K562 (cell line): ENCODE measurements around the gene RNU6-9. TPM values are rescaled to one million over a fixed set of nuclear protein-coding genes. Genes with fewer than 3 reads are reported as not detected.

Experiments
- DPF2 ChIP-seq: fragments of 450-650 bp; IDR thresholded peaks from 2 replicates; pipeline ENCODE4 v1.6.1; 2016
- GABPB1 ChIP-seq: sonication (generic); formaldehyde crosslinking; IDR thresholded peaks from 2 replicates; pipeline ENCODE4 v1.8.0; 2022; ENCODE audit warnings: mild to moderate bottlenecking, missing genetic modification reagents
- HDAC1 ChIP-seq, 2 experiments: fragments of 450-650 bp; IDR thresholded peaks; 2 replicates each; pipeline ENCODE4 v1.6.1; 2016 to 2017; ENCODE audit warnings: inconsistent platforms in 1 of 2, mild to moderate bottlenecking in 1 of 2, moderate library complexity in 1 of 2
- JUNB ChIP-seq: fragments of 450-650 bp; formaldehyde crosslinking; conservative IDR thresholded peaks from 2 replicates; pipeline ENCODE4 v1.4.0; 2020; ENCODE audit warnings: mild to moderate bottlenecking
- LARP7 ChIP-seq: fragments of 450-650 bp; IDR thresholded peaks from 2 replicates; pipeline ENCODE4 v1.6.1; 2016
- MCM2 ChIP-seq: fragments of 450-650 bp; IDR thresholded peaks from 2 replicates; pipeline ENCODE4 v1.6.1; 2017; ENCODE audit warnings: low read depth, mild to moderate bottlenecking
- NELFE ChIP-seq: IDR thresholded peaks from 2 replicates; pipeline ENCODE4 v1.6.1; 2011; ENCODE audit warnings: mild to moderate bottlenecking; ENCODE audit not compliant: insufficient read depth, insufficient read length
- SMAD3 ChIP-seq: fragments of 450-650 bp; formaldehyde crosslinking; conservative IDR thresholded peaks from 2 replicates; pipeline ENCODE4 v1.4.0; 2020; ENCODE audit warnings: mild to moderate bottlenecking
- ZNF174 ChIP-seq: fragments of 250-450 bp; sonication (Bioruptor Pico); IDR thresholded peaks from 2 replicates; pipeline ENCODE4 v1.4.0; 2020; ENCODE audit warnings: mild to moderate bottlenecking
- ZNF224 ChIP-seq: sonication (generic); formaldehyde crosslinking; IDR thresholded peaks from 2 replicates; pipeline ENCODE4 v1.8.0; 2022; ENCODE audit warnings: mild to moderate bottlenecking, missing genetic modification reagents
- ZNF232 ChIP-seq: sonication (generic); formaldehyde crosslinking; IDR thresholded peaks from 2 replicates; pipeline ENCODE4 v1.8.0; 2022; ENCODE audit warnings: mild to moderate bottlenecking, missing genetic modification reagents
- ZNF551 ChIP-seq: fragments of 250-450 bp; sonication (Bioruptor Pico); IDR thresholded peaks from 2 replicates; pipeline ENCODE4 v1.5.0; 2021; ENCODE audit warnings: mild to moderate bottlenecking, moderate library complexity
- ZNF780A ChIP-seq: fragments of 250-450 bp; sonication (Bioruptor Pico); IDR thresholded peaks from 2 replicates; pipeline ENCODE4 v1.5.0; 2021; ENCODE audit warnings: mild to moderate bottlenecking
- polyA plus RNA-seq, 8 experiments: library from polyadenylated mRNA; depleted of rRNA in 4 of 8; stranded (reverse) in 5 of 8; unstranded in 3 of 8; fragments of >200 nt; fragmentation: Nextera tagmentation in 2 of 8; fragmentation: Illumina TruSeq in 1 of 8; extraction: Ambion mirVana in 2 of 8; extraction: Trizol in 1 of 8; gene quantifications; 2 replicates each; pipeline versions ENCODE4 v1.2.1 to v1.2.3, GENCODE V29; 2011 to 2014; ENCODE audit warnings: inconsistent platforms in 1 of 8, missing spikeins in 1 of 8
- total RNA-seq, 7 experiments: library from RNA; depleted of rRNA in 6 of 7; stranded (reverse); fragments of >200 nt in 6 of 7; fragmentation: Illumina TruSeq in 2 of 7; extraction: Trizol in 2 of 7; gene quantifications; 2 replicates each; pipeline versions ENCODE4 v1.2.1 to v1.2.3, GENCODE V29; 2011 to 2021; ENCODE audit warnings: low replicate concordance in 1 of 7
- TF ChIP-seq, protein P1 (sequence below): fragments of 450-650 bp; IDR thresholded peaks from 2 replicates; pipeline ENCODE4 v1.6.1; 2014; ENCODE audit warnings: low read depth, mild to moderate bottlenecking, moderate library complexity, borderline replicate concordance
- TF ChIP-seq, protein P2 (sequence below): sonication (generic); formaldehyde crosslinking; IDR thresholded peaks from 2 replicates; pipeline ENCODE4 v1.8.0; 2022; ENCODE audit warnings: mild to moderate bottlenecking, missing genetic modification reagents
- TF ChIP-seq, protein P3 (sequence below): IDR thresholded peaks from 2 replicates; pipeline ENCODE4 v1.6.1; 2012; ENCODE audit warnings: low read depth, low read length, improper control_type of control experiment, borderline replicate concordance

The RNU6-9 gene
- total and polyA plus RNA-seq, 9 of the 15 experiments (the other 6 are each of a cell fraction or from before 2014, with no cell fraction given) = not detected

DNA sequence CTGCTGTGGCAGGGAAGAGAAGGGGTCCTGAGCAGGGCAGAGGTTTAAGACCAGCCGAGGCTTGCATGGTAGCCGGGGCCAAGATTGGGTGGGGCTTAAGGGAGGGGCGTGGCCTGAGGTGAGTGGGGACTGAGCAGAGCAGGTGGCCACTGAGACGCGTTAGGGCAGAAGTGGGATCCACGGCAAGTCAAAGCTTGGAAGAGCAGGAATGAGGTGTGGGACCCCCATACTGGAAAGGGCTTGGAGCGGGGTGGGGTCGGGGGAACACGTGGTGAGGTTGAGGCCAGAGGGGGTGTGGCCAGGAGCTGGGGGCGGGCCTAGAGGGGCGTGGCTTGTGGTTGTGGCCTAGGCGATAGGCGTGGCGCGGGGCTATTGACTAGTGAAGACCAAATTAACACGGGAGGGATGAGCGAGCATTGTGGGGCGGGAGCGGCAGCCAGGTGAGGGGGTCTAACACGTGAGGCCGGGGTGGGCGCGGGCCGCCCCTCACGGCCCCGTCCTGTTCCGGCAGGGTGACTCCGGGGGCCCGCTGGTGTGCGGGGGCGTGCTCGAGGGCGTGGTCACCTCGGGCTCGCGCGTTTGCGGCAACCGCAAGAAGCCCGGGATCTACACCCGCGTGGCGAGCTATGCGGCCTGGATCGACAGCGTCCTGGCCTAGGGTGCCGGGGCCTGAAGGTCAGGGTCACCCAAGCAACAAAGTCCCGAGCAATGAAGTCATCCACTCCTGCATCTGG, 30.5 kb upstream of the RNU6-9 start (continued):
- TF ChIP-seq ZNF174 (CRISPR knock-in tag) = no peak
- TF ChIP-seq ZNF551 (CRISPR knock-in tag) = no peak
- TF ChIP-seq, protein P1, sequence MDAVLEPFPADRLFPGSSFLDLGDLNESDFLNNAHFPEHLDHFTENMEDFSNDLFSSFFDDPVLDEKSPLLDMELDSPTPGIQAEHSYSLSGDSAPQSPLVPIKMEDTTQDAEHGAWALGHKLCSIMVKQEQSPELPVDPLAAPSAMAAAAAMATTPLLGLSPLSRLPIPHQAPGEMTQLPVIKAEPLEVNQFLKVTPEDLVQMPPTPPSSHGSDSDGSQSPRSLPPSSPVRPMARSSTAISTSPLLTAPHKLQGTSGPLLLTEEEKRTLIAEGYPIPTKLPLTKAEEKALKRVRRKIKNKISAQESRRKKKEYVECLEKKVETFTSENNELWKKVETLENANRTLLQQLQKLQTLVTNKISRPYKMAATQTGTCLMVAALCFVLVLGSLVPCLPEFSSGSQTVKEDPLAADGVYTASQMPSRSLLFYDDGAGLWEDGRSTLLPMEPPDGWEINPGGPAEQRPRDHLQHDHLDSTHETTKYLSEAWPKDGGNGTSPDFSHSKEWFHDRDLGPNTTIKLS = no peak
- no peak for TF ChIP-seq ZNF224
- TF ChIP-seq ZNF232 (CRISPR knock-in tag) = 0 out of 2 replicates have a peak, but pooled peaks have one; percentile 72
- 0 out of 2 replicates have a peak, but pooled peaks have one; percentile 38 for TF ChIP-seq LARP7
- peak; percentile 47 for TF ChIP-seq GABPB1
- TF ChIP-seq DPF2 = peak; percentile 16; the same call in 1 of the 2 replicates
- no peak for TF ChIP-seq MCM2
- TF ChIP-seq HDAC1 (IDR thresholded peaks at IDR 0.05) = peak in 1 of 2 experiments; percentile 93; a peak in 2 of 4 replicates
- TF ChIP-seq SMAD3 = no peak
- no peak for TF ChIP-seq ZNF780A (CRISPR knock-in tag)
- TF ChIP-seq NELFE = no peak
- TF ChIP-seq, protein P2, sequence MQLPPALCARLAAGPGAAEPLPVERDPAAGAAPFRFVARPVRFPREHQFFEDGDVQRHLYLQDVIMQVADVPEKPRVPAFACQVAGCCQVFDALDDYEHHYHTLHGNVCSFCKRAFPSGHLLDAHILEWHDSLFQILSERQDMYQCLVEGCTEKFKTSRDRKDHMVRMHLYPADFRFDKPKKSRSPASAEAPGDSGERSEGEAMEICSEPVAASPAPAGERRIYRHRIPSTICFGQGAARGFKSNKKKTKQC = no peak
- no peak for TF ChIP-seq JUNB (CRISPR knock-in tag)
- TF ChIP-seq, protein P3, sequence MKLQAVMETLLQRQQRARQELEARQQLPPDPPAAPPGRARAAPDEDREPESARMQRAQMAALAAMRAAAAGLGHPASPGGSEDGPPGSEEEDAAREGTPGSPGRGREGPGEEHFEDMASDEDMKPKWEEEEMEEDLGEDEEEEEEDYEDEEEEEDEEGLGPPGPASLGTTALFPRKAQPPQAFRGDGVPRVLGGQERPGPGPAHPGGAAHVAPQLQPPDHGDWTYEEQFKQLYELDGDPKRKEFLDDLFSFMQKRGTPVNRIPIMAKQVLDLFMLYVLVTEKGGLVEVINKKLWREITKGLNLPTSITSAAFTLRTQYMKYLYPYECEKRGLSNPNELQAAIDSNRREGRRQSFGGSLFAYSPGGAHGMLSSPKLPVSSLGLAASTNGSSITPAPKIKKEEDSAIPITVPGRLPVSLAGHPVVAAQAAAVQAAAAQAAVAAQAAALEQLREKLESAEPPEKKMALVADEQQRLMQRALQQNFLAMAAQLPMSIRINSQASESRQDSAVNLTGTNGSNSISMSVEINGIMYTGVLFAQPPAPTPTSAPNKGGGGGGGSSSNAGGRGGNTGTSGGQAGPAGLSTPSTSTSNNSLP = no peak
